Measurements from ENCODE around the gene TXNDC8.

DNA sequence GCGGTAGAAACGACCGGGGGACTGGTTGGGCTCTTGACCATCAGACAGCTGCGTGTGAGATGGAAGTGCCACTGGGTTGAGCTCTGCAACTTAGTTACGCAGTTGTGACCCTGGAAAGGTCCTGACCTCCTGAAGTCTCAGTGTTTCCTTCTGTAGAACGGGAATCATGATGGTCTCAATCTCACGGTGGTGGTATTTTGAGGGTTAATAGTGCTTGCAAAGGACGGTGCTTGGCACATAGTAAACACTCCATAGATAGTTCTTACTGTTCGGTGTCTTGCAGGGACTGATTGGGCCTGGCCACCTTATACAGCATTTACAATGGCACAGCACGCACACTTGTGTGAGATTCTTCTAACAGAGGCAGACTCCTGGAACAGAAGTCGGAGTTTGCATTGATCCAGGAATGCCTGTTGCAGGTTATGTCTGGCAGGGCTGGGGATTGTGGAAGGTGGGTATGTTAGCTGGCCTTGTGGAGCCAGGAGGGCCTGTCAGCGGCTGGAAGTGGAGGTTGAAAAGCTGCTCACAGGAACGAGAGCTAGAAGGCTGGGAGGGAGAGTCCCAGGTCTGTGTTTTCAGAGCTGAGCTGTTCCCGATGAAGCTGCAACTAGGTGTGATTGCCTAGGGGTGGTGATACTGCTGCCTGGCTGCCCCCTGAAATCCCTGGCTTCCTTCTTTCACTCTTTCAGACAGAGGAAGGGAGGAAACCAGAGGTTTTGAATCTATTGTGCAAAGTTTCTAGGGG, 80.4 kb downstream of the TXNDC8 start:
- TF ChIP-seq, protein P1, sequence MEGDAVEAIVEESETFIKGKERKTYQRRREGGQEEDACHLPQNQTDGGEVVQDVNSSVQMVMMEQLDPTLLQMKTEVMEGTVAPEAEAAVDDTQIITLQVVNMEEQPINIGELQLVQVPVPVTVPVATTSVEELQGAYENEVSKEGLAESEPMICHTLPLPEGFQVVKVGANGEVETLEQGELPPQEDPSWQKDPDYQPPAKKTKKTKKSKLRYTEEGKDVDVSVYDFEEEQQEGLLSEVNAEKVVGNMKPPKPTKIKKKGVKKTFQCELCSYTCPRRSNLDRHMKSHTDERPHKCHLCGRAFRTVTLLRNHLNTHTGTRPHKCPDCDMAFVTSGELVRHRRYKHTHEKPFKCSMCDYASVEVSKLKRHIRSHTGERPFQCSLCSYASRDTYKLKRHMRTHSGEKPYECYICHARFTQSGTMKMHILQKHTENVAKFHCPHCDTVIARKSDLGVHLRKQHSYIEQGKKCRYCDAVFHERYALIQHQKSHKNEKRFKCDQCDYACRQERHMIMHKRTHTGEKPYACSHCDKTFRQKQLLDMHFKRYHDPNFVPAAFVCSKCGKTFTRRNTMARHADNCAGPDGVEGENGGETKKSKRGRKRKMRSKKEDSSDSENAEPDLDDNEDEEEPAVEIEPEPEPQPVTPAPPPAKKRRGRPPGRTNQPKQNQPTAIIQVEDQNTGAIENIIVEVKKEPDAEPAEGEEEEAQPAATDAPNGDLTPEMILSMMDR (IDR thresholded peaks at IDR 0.05) = no peak
- TF ChIP-seq EZH2 (IDR thresholded peaks at IDR 0.05) (no peak), EZH2phosphoT487 (IDR thresholded peaks at IDR 0.05) (no peak)

Measured in neural progenitor cell (in vitro differentiated cells).